Measurements from ENCODE around the gene FBLN5. TPM values are rescaled to one million over a fixed set of nuclear protein-coding genes. Genes with fewer than 3 reads are reported as not detected.

FBLN5 gene
- total RNA-seq, 1 experiment from 2014 or later: 0.90 TPM

DNA sequence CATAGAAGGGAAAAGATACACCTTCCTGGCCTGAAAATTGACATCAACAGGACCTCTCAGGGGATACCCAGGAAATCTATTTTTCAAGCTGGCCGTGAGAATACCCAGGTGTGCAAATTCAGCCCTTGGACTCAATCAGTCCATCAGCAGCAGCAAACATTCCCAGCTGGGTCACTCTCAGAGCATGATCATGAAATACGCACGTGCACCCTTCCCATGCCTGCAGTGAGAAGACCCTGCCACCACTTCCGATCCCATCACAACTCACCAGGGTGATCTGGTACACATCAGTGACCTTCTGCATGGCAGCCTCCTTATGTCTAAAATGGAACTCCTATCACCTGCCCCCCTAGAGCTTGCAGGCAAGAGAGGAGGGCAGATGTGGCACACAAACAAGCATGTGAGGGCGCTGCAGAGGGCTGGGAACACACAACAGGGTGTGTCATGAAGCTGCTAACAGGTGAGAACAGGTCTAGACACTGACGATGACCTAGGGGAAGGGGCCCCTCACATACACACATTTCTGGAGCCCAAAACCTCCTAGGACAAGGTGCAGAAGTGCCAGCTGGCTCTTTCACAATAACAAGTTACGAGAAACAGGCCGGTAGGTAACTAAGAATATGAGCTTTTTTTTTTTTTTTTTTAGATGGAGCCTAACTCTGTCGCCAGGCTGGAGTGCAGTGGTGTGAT, 42.4 kb downstream of the FBLN5 start:
- no TSS peak for BruUV-seq (replicated peaks)
- no peak overlapping the region for H3K4me3 Mint-ChIP-seq (ENCODE audit: low read depth, unreplicated experiment)
- H3K4me1 Mint-ChIP-seq (ENCODE audit: low read depth, unreplicated experiment): no peaks in the 10 kb centered on the region
- no peak overlapping the region for H3K27ac Mint-ChIP-seq (ENCODE audit: unreplicated experiment)
- H3K9me3 Mint-ChIP-seq (ENCODE audit: low read depth, unreplicated experiment): peaks cover 2% of the 10 kb centered on the region
- TF ChIP-seq, protein P1, sequence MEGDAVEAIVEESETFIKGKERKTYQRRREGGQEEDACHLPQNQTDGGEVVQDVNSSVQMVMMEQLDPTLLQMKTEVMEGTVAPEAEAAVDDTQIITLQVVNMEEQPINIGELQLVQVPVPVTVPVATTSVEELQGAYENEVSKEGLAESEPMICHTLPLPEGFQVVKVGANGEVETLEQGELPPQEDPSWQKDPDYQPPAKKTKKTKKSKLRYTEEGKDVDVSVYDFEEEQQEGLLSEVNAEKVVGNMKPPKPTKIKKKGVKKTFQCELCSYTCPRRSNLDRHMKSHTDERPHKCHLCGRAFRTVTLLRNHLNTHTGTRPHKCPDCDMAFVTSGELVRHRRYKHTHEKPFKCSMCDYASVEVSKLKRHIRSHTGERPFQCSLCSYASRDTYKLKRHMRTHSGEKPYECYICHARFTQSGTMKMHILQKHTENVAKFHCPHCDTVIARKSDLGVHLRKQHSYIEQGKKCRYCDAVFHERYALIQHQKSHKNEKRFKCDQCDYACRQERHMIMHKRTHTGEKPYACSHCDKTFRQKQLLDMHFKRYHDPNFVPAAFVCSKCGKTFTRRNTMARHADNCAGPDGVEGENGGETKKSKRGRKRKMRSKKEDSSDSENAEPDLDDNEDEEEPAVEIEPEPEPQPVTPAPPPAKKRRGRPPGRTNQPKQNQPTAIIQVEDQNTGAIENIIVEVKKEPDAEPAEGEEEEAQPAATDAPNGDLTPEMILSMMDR (IDR thresholded peaks at IDR 0.05; ENCODE audit: unreplicated experiment): no peak
- no peaks in the 10 kb centered on the region for H3K27me3 Mint-ChIP-seq (ENCODE audit: unreplicated experiment)
- H3K36me3 Mint-ChIP-seq (ENCODE audit: insufficient read depth, unreplicated experiment): no peaks in the 10 kb centered on the region
- no peak for DNase-seq
- CTCF ChIA-PET: no interaction called here
- intact Hi-C loops (cut with micrococcal nuclease; ENCODE audit: unreplicated experiment): no loop called here

DNA sequence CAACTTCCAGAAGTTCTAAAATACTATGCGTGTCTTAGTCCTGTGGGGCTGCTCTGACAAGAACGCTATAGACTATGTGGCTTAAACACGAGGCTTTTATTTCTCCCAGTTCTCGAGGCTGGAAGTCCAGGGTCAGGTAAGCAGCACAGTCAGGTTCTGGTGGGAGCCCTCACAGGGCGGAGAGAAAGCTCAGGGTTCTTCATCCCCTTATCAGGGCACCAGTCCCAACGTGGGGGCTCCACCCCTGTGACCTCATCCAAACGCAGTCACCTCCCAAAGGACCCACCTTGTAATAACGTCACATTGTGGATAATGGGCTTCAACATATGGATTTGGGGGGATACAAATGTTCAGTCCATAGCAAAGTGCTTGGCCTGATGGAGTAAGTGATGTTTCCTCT, 43.0 kb downstream of the FBLN5 start:
- TF ChIP-seq, protein P1 (IDR thresholded peaks at IDR 0.05; ENCODE audit: unreplicated experiment): no peak
- no peaks in the 10 kb centered on the region for H3K4me1 Mint-ChIP-seq (ENCODE audit: low read depth, unreplicated experiment)
- no peaks in the 10 kb centered on the region for H3K36me3 Mint-ChIP-seq (ENCODE audit: insufficient read depth, unreplicated experiment)
- CTCF ChIA-PET: no interaction called here
- H3K27ac Mint-ChIP-seq (ENCODE audit: unreplicated experiment): no peak overlapping the region
- H3K4me3 Mint-ChIP-seq (ENCODE audit: low read depth, unreplicated experiment): no peak overlapping the region
- peaks cover 2% of the 10 kb centered on the region for H3K9me3 Mint-ChIP-seq (ENCODE audit: low read depth, unreplicated experiment)
- DNase-seq: no peak
- intact Hi-C loops (cut with micrococcal nuclease; ENCODE audit: unreplicated experiment): no loop called here
- BruUV-seq (replicated peaks): no TSS peak
- H3K27me3 Mint-ChIP-seq (ENCODE audit: unreplicated experiment): no peaks in the 10 kb centered on the region

DNA sequence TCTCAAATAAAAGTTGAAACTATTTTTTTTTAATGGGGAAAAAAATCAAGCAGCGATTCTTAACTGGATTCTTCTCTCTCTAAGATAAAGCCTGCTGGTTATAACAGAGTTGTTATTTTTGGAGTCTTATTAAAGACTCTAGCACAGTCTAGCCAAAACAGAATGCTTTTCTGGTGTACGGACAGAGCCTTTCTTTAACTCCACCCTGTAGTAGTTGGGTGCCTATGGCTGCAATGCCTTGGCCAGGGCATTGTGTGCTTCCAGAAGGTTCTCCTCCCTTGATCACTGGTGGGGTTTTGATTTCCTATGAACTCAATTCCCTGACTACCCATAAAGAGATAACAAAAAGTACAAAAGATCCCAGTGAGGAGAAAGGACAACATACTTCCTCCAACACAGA, 44.4 kb downstream of the FBLN5 start:
- H3K4me1 Mint-ChIP-seq (ENCODE audit: low read depth, unreplicated experiment): no peaks in the 10 kb centered on the region
- peaks cover 2% of the 10 kb centered on the region for H3K9me3 Mint-ChIP-seq (ENCODE audit: low read depth, unreplicated experiment)
- CTCF ChIA-PET: no interaction called here
- no peaks in the 10 kb centered on the region for H3K36me3 Mint-ChIP-seq (ENCODE audit: insufficient read depth, unreplicated experiment)
- TF ChIP-seq, protein P1 (IDR thresholded peaks at IDR 0.05; ENCODE audit: unreplicated experiment): no peak
- no peak overlapping the region for H3K27ac Mint-ChIP-seq (ENCODE audit: unreplicated experiment)
- no peak overlapping the region for H3K4me3 Mint-ChIP-seq (ENCODE audit: low read depth, unreplicated experiment)
- no peak for DNase-seq
- H3K27me3 Mint-ChIP-seq (ENCODE audit: unreplicated experiment): no peaks in the 10 kb centered on the region
- intact Hi-C loops (cut with micrococcal nuclease; ENCODE audit: unreplicated experiment): no loop called here
- BruUV-seq (replicated peaks): no TSS peak

DNA sequence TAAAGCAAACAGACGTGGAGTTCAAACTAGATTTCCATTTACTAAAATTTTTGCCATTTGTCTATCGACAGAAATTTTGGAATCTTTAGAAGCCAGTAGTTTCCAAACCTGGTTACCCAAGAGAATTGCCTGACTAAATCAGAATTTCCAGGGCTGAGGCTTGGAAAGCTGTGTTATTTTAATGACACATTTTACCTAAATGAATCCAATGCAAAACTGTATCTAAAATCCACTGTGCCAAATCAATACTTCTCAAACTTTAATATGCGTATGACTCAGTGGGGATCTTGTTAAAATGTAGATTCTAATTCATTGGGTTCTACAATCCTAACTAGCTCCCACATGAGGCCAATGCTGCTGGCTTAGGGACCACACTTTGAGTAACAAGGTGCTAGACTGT, 45.2 kb downstream of the FBLN5 start:
- Mint-ChIP-seq H3K9me3 (ENCODE audit: low read depth, unreplicated experiment) (peaks cover under 1% of the 10 kb centered on the region), H3K36me3 (ENCODE audit: insufficient read depth, unreplicated experiment) (peaks cover 3% of the 10 kb centered on the region), H3K27ac (ENCODE audit: unreplicated experiment) (no peak overlapping the region), H3K4me3 (ENCODE audit: low read depth, unreplicated experiment) (no peak overlapping the region), H3K27me3 (ENCODE audit: unreplicated experiment) (no peaks in the 10 kb centered on the region), H3K4me1 (ENCODE audit: low read depth, unreplicated experiment) (no peaks in the 10 kb centered on the region)
- CTCF ChIA-PET: no interaction called here
- intact Hi-C loops (cut with micrococcal nuclease; ENCODE audit: unreplicated experiment): no loop called here
- DNase-seq: no peak
- TF ChIP-seq, protein P1 (IDR thresholded peaks at IDR 0.05; ENCODE audit: unreplicated experiment): no peak
- no TSS peak for BruUV-seq (replicated peaks)

All from Calu3 (cell line).